B cell (primary cell): Measurements from ENCODE around the gene ICA1.

Experiments used
- CTCF ChIP-seq: fragments of 200-600 bp; IDR thresholded peaks from one replicate; pipeline ENCODE4 v1.8.0; 2022; ENCODE audit warnings: antibody characterized with exemption, mild to moderate bottlenecking
- EZH2 ChIP-seq: IDR thresholded peaks from 2 replicates; pipeline ENCODE4 v1.6.1; 2012; ENCODE audit warnings: borderline replicate concordance, low read depth, mild to moderate bottlenecking, moderate library complexity, low read length; ENCODE audit not compliant: insufficient read depth, poor library complexity, severe bottlenecking

- TF ChIP-seq CTCF, result no peak
- no peak for TF ChIP-seq EZH2
Observed at GRCh38 chr7:8176370-8177081, 85.4 kb downstream of the ICA1 start.
